Endothelial cell of umbilical vein (primary cell): Measurements from ENCODE around the gene DCLK1.

ENCODE experiments used
- EZH2 ChIP-seq: IDR thresholded peaks from 2 replicates; pipeline ENCODE4 v1.6.1; 2012; ENCODE audit warnings: borderline replicate concordance, low read depth, mild to moderate bottlenecking, moderate library complexity, low read length, inconsistent platforms; ENCODE audit not compliant: severe bottlenecking
- FOS ChIP-seq: IDR thresholded peaks from 2 replicates; pipeline ENCODE4 v1.6.1; 2011; ENCODE audit warnings: mild to moderate bottlenecking, low read length, moderate library complexity, borderline replicate concordance; ENCODE audit not compliant: insufficient read depth
- GATA2 ChIP-seq: IDR thresholded peaks from 2 replicates; pipeline ENCODE4 v1.7.0; 2011; ENCODE audit warnings: low read depth, mild to moderate bottlenecking, moderate library complexity, mixed read lengths, low read length; ENCODE audit not compliant: insufficient read length, insufficient read depth
- JUN ChIP-seq: IDR thresholded peaks from 2 replicates; pipeline ENCODE4 v1.6.1; 2011; ENCODE audit warnings: borderline replicate concordance, low read depth; ENCODE audit not compliant: insufficient read length, insufficient read depth
- MAX ChIP-seq: IDR thresholded peaks from 2 replicates; pipeline ENCODE4 v1.6.1; 2011; ENCODE audit not compliant: insufficient read depth, insufficient read length
- POLR2A ChIP-seq: IDR thresholded peaks from 2 replicates; pipeline ENCODE4 v1.6.1; 2012; ENCODE audit warnings: low read depth, mild to moderate bottlenecking, control low read depth, low read length
- POLR2AphosphoS5 ChIP-seq: IDR thresholded peaks from 2 replicates; pipeline ENCODE4 v1.6.1; 2012; ENCODE audit warnings: low read depth, mild to moderate bottlenecking, control low read depth, low read length, moderate library complexity; ENCODE audit not compliant: insufficient read depth
- TF ChIP-seq, protein P1 (sequence below), 2 donors: IDR thresholded peaks; 1 replicate in 1 of 2; 2 replicates in 1 of 2; pipeline ENCODE4 v1.5.1; 2011; ENCODE audit warnings: low read length in 2 of 2, mild to moderate bottlenecking in 2 of 2, moderate library complexity in 2 of 2, control low read depth in 1 of 2, inconsistent platforms in 1 of 2, low read depth in 1 of 2; ENCODE audit not compliant: insufficient read depth in 1 of 2; ENCODE audit errors: extremely low read depth in 1 of 2

DNA sequence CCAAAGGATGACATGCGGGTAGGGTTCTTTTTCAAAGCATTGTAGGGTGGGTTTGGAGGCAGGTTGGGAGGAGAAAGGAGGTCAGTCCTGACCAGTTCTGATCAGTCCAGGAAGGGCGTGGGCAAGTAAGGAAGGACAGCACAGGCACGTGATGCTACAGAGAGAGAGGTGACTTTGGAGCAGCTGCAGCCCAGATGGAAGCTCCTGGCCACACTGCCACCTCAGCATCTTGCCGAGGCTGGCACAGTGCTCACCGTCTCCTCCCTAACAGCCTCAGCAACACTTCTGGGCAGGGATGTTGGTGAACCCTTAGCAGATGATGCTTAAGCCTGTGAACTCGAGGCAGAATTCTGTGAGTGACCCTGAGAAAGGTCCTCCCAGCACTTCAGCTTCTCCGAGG, 155.1 kb downstream of the DCLK1 start:
- TF ChIP-seq, protein P1, sequence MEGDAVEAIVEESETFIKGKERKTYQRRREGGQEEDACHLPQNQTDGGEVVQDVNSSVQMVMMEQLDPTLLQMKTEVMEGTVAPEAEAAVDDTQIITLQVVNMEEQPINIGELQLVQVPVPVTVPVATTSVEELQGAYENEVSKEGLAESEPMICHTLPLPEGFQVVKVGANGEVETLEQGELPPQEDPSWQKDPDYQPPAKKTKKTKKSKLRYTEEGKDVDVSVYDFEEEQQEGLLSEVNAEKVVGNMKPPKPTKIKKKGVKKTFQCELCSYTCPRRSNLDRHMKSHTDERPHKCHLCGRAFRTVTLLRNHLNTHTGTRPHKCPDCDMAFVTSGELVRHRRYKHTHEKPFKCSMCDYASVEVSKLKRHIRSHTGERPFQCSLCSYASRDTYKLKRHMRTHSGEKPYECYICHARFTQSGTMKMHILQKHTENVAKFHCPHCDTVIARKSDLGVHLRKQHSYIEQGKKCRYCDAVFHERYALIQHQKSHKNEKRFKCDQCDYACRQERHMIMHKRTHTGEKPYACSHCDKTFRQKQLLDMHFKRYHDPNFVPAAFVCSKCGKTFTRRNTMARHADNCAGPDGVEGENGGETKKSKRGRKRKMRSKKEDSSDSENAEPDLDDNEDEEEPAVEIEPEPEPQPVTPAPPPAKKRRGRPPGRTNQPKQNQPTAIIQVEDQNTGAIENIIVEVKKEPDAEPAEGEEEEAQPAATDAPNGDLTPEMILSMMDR (IDR thresholded peaks at IDR 0.05; ENCODE audit: extremely low read depth in 1 of 2, insufficient read depth in 1 of 2, low read depth in 1 of 2, low read length in 2 of 2) = no peak
- TF ChIP-seq POLR2AphosphoS5 (no peak), POLR2A (no peak), EZH2 (no peak), GATA2 (no peak), JUN (no peak), MAX (no peak), FOS (no peak)
